Trophoblast cell (in vitro differentiated cells and primary cell): ENCODE measurements around the gene THADA.
"Not testable (repeated sequence)": the region's sequence is repeated elsewhere in the genome, so short reads cannot be mapped to it uniquely, and the experiment has no call there.

Experiments
- DNase-seq, 2 donors: peaks; one replicate each; pipeline ENCODE4 v3.0.0-alpha.2; 2016
- H2AFZ ChIP-seq: 2 replicates; pipeline ENCODE4 v1.6.1; 2013; ENCODE audit warnings: low read length, moderate library complexity, mild to moderate bottlenecking; ENCODE audit not compliant: insufficient read depth, poor library complexity
- H2AK5ac ChIP-seq: 2 replicates; pipeline ENCODE4 v1.6.1; 2013; ENCODE audit warnings: mild to moderate bottlenecking, low read length
- H2BK120ac ChIP-seq: 2 replicates; pipeline ENCODE4 v1.6.1; 2013; ENCODE audit warnings: low read length, mild to moderate bottlenecking, moderate library complexity; ENCODE audit not compliant: insufficient read depth, poor library complexity
- H2BK12ac ChIP-seq: 2 replicates; pipeline ENCODE4 v1.6.1; 2013; ENCODE audit warnings: mild to moderate bottlenecking, low read length, moderate library complexity
- H2BK5ac ChIP-seq: 2 replicates; pipeline ENCODE4 v1.6.1; 2013; ENCODE audit warnings: low read length, low read depth, moderate library complexity, mild to moderate bottlenecking; ENCODE audit not compliant: poor library complexity
- H3K14ac ChIP-seq: 2 replicates; pipeline ENCODE4 v1.6.1; 2013; ENCODE audit warnings: mild to moderate bottlenecking, low read length
- H3K18ac ChIP-seq: 2 replicates; pipeline ENCODE4 v1.6.1; 2013; ENCODE audit warnings: mild to moderate bottlenecking, low read length
- H3K23ac ChIP-seq: 2 replicates; pipeline ENCODE4 v1.6.1; 2013; ENCODE audit warnings: low read length
- H3K27ac ChIP-seq: 2 replicates; pipeline ENCODE4 v1.5.1; 2013; ENCODE audit warnings: low read depth, mild to moderate bottlenecking, inconsistent platforms, low read length, moderate library complexity
- H3K27me3 ChIP-seq: 2 replicates; pipeline ENCODE4 v1.6.1; 2013; ENCODE audit warnings: inconsistent platforms, mild to moderate bottlenecking, low read length, moderate library complexity; ENCODE audit not compliant: insufficient read depth
- H3K36me3 ChIP-seq, 2 experiments: 1 replicate in 1 of 2; 2 replicates in 1 of 2; pipeline ENCODE4 v1.6.1; 2013; ENCODE audit warnings: low read length in 2 of 2, mild to moderate bottlenecking in 2 of 2, moderate library complexity in 1 of 2; ENCODE audit not compliant: insufficient read depth in 2 of 2, control insufficient read depth in 1 of 2
- H3K4ac ChIP-seq: 2 replicates; pipeline ENCODE4 v1.6.1; 2013; ENCODE audit warnings: low read depth, mild to moderate bottlenecking, low read length, moderate library complexity
- H3K4me1 ChIP-seq, 2 experiments: 1 replicate in 1 of 2; 2 replicates in 1 of 2; pipeline ENCODE4 v1.6.1; 2013; ENCODE audit warnings: low read length in 2 of 2, mild to moderate bottlenecking in 2 of 2, moderate library complexity in 1 of 2; ENCODE audit not compliant: insufficient read depth in 2 of 2, control insufficient read depth in 1 of 2
- H3K4me2 ChIP-seq: 2 replicates; pipeline ENCODE4 v1.6.1; 2013; ENCODE audit warnings: inconsistent platforms, mild to moderate bottlenecking, low read length, moderate library complexity
- H3K4me3 ChIP-seq: 2 replicates; pipeline ENCODE4 v1.5.1; 2013; ENCODE audit warnings: mild to moderate bottlenecking, low read depth, low read length, inconsistent platforms
- H3K79me1 ChIP-seq: one replicate; pipeline ENCODE4 v1.6.1; 2013; ENCODE audit warnings: low read length
- H3K79me2 ChIP-seq: 2 replicates; pipeline ENCODE4 v1.6.1; 2013; ENCODE audit warnings: low read length, mild to moderate bottlenecking; ENCODE audit not compliant: control insufficient read depth, insufficient read depth, poor library complexity
- H3K9ac ChIP-seq: 2 replicates; pipeline ENCODE4 v1.6.1; 2013; ENCODE audit warnings: mild to moderate bottlenecking, low read length
- H3K9me3 ChIP-seq: 2 replicates; pipeline ENCODE4 v1.6.1; 2013; ENCODE audit warnings: low read depth, mild to moderate bottlenecking, control low read depth, inconsistent platforms, low read length; ENCODE audit not compliant: insufficient read depth
- H4K12ac ChIP-seq: 2 replicates; pipeline ENCODE4 v1.6.1; 2013; ENCODE audit warnings: low read depth, mild to moderate bottlenecking, low read length, moderate library complexity
- H4K8ac ChIP-seq: 2 replicates; pipeline ENCODE4 v1.6.1; 2013; ENCODE audit warnings: low read depth, mild to moderate bottlenecking, low read length, moderate library complexity
- H4K91ac ChIP-seq: one replicate; pipeline ENCODE4 v1.6.1; 2013; ENCODE audit warnings: low read depth, mild to moderate bottlenecking, low read length, moderate library complexity
- WGBS: extraction: QIAGEN DNeasy Blood & Tissue Kit; methylation state at CpG from one replicate; pipeline ENCODE4 v1.1.7; 2013; ENCODE audit warnings: missing lambda C conversion rate; ENCODE audit not compliant: insufficient read length, insufficient coverage; ENCODE audit errors: extremely low coverage; 5-methylcytosine and 5-hydroxymethylcytosine counted together

The THADA gene

DNA sequence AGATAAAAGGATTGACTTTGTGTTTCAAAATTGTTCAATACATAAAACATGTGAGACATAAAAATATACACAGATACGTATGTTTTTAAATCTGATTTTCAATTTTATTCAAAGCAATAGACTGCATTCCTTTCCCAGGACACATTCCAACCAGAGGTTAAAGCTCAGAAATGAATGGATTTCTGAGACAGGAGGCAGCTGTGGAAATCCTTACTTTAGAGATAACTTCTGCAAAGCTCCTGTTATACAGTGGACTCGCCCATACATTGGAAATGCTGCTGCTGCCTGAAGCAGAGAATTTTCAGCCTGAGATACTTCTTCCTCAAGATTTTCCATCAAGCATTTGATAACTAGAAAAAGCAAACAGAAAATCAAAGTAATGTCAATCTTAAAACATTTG is 43.8 kb downstream of the THADA start:
- H4K12ac ChIP-seq, result no peak overlapping the region

DNA sequence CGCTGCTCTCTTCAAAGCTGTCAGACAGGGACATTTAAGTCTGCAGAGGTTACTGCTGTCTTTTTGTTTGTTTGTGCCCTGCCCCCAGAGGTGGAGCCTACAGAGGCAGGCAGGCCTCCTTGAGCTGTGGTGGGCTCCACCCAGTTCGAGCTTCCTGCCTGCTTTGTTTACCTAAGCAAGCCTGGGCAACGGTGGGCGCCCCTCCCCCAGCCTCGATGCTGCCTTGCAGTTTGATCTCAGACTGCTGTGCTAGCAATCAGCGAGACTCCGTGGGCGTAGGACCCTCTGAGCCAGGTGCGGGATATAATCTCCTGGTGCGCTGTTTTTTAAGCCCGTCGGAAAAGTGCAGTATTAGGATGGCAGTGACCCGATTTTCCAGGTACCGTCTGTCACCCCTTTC is 47.5 kb downstream of the THADA start:
- H2BK12ac ChIP-seq, DNase-seq, H3K4me2 ChIP-seq, H3K9ac ChIP-seq, H2AFZ ChIP-seq, H3K79me2 ChIP-seq, H4K8ac ChIP-seq, H2BK120ac ChIP-seq, H3K14ac ChIP-seq, H2BK5ac ChIP-seq, H3K79me1 ChIP-seq, H2AK5ac ChIP-seq, H3K4me3 ChIP-seq, H4K91ac ChIP-seq, H3K36me3 ChIP-seq, H3K4me1 ChIP-seq, H3K4ac ChIP-seq, H3K27me3 ChIP-seq, H3K9me3 ChIP-seq, H3K23ac ChIP-seq, H3K18ac ChIP-seq, H3K27ac ChIP-seq, H4K12ac ChIP-seq: not testable (repeated sequence)
- WGBS, result no CpG with 5 or more reads among the region's 14 CpGs

More for the DNA sequence above, 43.8 kb downstream of the THADA start:
- no peak overlapping the region for H2BK12ac ChIP-seq
- no peak overlapping the region for H4K91ac ChIP-seq
- no CpG with 5 or more reads among the region's 2 CpGs for WGBS
- no peak overlapping the region for H3K14ac ChIP-seq
- no peak for DNase-seq
- no peak overlapping the region for H3K23ac ChIP-seq
- no peak overlapping the region for H3K4me2 ChIP-seq
- H3K4me3 ChIP-seq, result no peak overlapping the region
- no peak overlapping the region for H2AK5ac ChIP-seq
- H2AFZ ChIP-seq, result no peak overlapping the region
- H3K9ac ChIP-seq, result no peak overlapping the region
- no peak overlapping the region for H3K4ac ChIP-seq
- H3K79me2 ChIP-seq, result no peaks in the 10 kb centered on the region
- no peak overlapping the region for H3K27ac ChIP-seq
- H3K18ac ChIP-seq, result no peak overlapping the region
- H4K8ac ChIP-seq, result no peak overlapping the region
- H3K27me3 ChIP-seq, result no peaks in the 10 kb centered on the region
- H3K4me1 ChIP-seq, result no peaks in the 10 kb centered on the region
- H3K79me1 ChIP-seq, result no peaks in the 10 kb centered on the region
- H3K9me3 ChIP-seq, result no peaks in the 10 kb centered on the region
- no peak overlapping the region for H2BK120ac ChIP-seq
- peaks cover 8 to 12% of the 10 kb centered on the region in 2 experiments for H3K36me3 ChIP-seq
- no peak overlapping the region for H2BK5ac ChIP-seq

DNA sequence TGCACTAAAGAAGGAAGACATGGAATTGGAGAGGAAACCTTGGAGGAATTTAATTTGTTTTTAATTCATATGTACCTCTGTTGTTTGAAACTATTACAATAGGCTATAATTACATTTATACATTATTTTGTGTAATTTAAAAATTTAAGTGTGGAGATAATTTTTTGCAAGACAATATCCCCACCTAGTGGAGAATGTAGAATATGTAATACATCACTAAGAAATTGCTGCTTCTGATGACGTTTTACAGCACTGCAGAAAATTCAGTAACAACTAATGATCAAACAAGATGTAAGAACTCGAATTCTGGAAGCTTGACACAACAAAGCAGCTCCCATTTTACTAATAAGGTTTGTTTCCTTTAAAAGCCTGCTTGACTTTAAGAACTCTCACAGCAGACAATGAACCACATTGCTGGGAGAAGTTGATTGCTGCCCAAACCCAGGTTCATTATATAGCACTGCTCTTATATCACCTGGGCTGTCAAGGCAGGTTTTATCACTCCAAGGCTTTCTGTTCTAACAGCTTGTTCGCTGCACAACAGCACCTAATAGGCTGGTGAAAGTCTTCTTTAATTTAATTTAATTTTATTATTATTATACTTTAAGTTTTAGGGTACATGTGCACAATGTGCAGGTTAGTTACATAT is 53.4 kb downstream of the THADA start:
- H3K27me3 ChIP-seq, result no peaks in the 10 kb centered on the region
- H4K91ac ChIP-seq, result no peak overlapping the region
- H4K8ac ChIP-seq, result no peak overlapping the region
- H3K4me2 ChIP-seq, result no peak overlapping the region
- H3K9me3 ChIP-seq, result no peaks in the 10 kb centered on the region
- no peaks in the 10 kb centered on the region for H3K79me1 ChIP-seq
- H3K4ac ChIP-seq, result no peak overlapping the region
- no peak overlapping the region for H3K27ac ChIP-seq
- H3K18ac ChIP-seq, result no peak overlapping the region
- H3K36me3 ChIP-seq, result peaks cover 0 to 2% of the 10 kb centered on the region in 2 experiments
- no peak overlapping the region for H3K23ac ChIP-seq
- no peak overlapping the region for H3K4me3 ChIP-seq
- no peak overlapping the region for H3K14ac ChIP-seq
- H3K79me2 ChIP-seq, result no peaks in the 10 kb centered on the region
- H4K12ac ChIP-seq, result no peak overlapping the region
- no CpG with 5 or more reads among the region's 3 CpGs for WGBS
- no peak overlapping the region for H2AK5ac ChIP-seq
- no peak overlapping the region for H2BK5ac ChIP-seq
- no peak overlapping the region for H2BK120ac ChIP-seq
- no peak overlapping the region for H3K9ac ChIP-seq
- DNase-seq, result peak in 1 of 2 donors; percentile 79
- no peak overlapping the region for H2BK12ac ChIP-seq
- no peaks in the 10 kb centered on the region for H3K4me1 ChIP-seq
- H2AFZ ChIP-seq, result no peak overlapping the region

DNA sequence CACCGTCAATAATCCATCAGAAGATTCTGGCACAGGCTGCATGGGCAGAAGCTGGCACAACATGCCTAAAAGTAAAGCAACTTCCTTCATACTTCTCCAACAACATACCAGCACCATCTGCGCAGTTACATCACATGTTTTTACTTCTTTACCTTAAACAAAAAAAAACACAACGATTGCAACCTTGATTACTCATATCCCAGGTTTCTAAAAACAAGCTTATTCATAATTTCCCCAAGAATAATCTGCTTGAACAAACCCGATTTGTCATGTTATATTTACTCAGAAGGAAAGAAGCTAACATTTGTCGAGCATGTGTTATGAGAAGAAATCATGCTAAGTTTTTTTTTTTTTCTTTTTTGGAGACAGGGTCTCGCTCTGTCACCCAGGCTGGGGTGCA is 54.7 kb downstream of the THADA start:
- no peak overlapping the region for H4K91ac ChIP-seq
- H2BK5ac ChIP-seq, result no peak overlapping the region
- H3K4ac ChIP-seq, result no peak overlapping the region
- no peak overlapping the region for H3K27ac ChIP-seq
- H2AFZ ChIP-seq, result no peak overlapping the region
- H3K14ac ChIP-seq, result no peak overlapping the region
- H3K36me3 ChIP-seq, result peaks cover 0 to 2% of the 10 kb centered on the region in 2 experiments
- H3K4me2 ChIP-seq, result no peak overlapping the region
- no peak overlapping the region for H3K9ac ChIP-seq
- H3K79me2 ChIP-seq, result no peaks in the 10 kb centered on the region
- no peak overlapping the region for H4K8ac ChIP-seq
- DNase-seq, result peak in 1 of 2 donors; percentile 70
- no peak overlapping the region for H2BK12ac ChIP-seq
- no peak overlapping the region for H2AK5ac ChIP-seq
- no peak overlapping the region for H3K18ac ChIP-seq
- H3K4me1 ChIP-seq, result no peaks in the 10 kb centered on the region
- H4K12ac ChIP-seq, result no peak overlapping the region
- H3K79me1 ChIP-seq, result no peaks in the 10 kb centered on the region
- H2BK120ac ChIP-seq, result no peak overlapping the region
- H3K9me3 ChIP-seq, result no peaks in the 10 kb centered on the region
- 100% methylated on average over 2 of the region's 6 CpGs for WGBS
- no peak overlapping the region for H3K23ac ChIP-seq
- no peaks in the 10 kb centered on the region for H3K27me3 ChIP-seq
- H3K4me3 ChIP-seq, result no peak overlapping the region
